Measurements from ENCODE around the gene ZMIZ1. TPM values are rescaled to one million over a fixed set of nuclear protein-coding genes. Genes with fewer than 3 reads are reported as not detected.

Gene ZMIZ1
- total RNA-seq, 1 experiment from 2014 or later, result 28.4 TPM

DNA sequence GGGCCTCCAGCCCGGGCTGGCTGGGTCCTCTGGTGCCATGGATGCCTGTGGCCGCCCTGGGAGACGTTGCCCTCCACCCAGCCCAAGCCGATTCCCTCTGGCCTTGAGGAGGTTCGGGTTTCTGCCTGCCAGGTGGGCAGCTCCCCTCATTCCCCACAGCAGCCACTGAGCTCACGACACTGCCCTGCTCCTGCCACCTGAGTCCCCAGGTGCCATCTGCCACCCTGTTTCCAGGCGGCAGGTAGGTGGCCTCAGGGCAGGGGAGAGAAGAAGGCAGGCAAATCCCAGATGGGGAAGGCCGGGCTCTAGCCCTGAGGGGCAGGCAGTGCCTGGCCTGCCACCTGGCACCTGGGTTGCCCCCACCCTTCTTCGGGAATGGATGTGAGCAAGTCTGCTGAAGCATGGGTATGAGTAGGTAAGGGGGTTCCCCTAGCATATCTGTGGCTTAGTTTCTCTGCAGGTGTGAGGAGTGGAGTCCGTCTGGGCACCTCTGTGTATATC is 186.3 kb downstream of the ZMIZ1 start:
- BruUV-seq (replicated peaks), result no TSS peak
- no peaks in the 10 kb centered on the region for H3K79me2 ChIP-seq (ENCODE audit: insufficient read depth, low read length)
- H3K27me3 ChIP-seq (ENCODE audit: insufficient read depth, low read length), result no peaks in the 10 kb centered on the region
- H3K4me3 ChIP-seq (replicated peaks in 1 of 2; ENCODE audit: low read depth in 1 of 2, low read length in 2 of 2), result no peak overlapping the region
- no peak overlapping the region for H3K27ac ChIP-seq (ENCODE audit: low read depth, low read length)
- ChIA-PET CTCF (no interaction called here), RAD21 (ENCODE audit: low non-redundant PET in 1 of 2, low total read pairs in 2 of 2, uncharacterized antibody in 2 of 2, unreplicated experiment in 2 of 2) (no interaction called here), POLR2A (no interaction called here)
- DNase-seq (ENCODE audit: low read depth, low spot score) (no peak), ATAC-seq (no peak)
- H4K20me1 ChIP-seq (ENCODE audit: insufficient read depth), result no peaks in the 10 kb centered on the region
- no peak overlapping the region for H3K4me2 ChIP-seq (ENCODE audit: low read length)
- H2AFZ ChIP-seq (ENCODE audit: low read depth, low read length, poor library complexity, severe bottlenecking), result no peak overlapping the region
- H3K9me2 ChIP-seq (ENCODE audit: insufficient read depth), result no peaks in the 10 kb centered on the region
- intact Hi-C loops (cut with micrococcal nuclease), result no loop called here
- TF ChIP-seq EZH2phosphoT487 (IDR thresholded peaks at IDR 0.05; ENCODE audit: borderline replicate concordance) (no peak), TCF7L2 (IDR thresholded peaks at IDR 0.05; ENCODE audit: borderline replicate concordance, extremely low read depth, insufficient read depth, insufficient read length) (no peak), SIN3A (IDR thresholded peaks at IDR 0.05; ENCODE audit: low read depth) (no peak), CBX3 (IDR thresholded peaks at IDR 0.05; ENCODE audit: low read depth) (no peak), EZH2 (IDR thresholded peaks at IDR 0.05) (no peak), FOSL1 (IDR thresholded peaks at IDR 0.05; ENCODE audit: low read depth) (no peak), SP1 (IDR thresholded peaks at IDR 0.05; ENCODE audit: low read depth) (no peak), POLR2AphosphoS5 (IDR thresholded peaks at IDR 0.05; ENCODE audit: low read depth, low read length) (no peak), POLR2A (IDR thresholded peaks at IDR 0.05; ENCODE audit: borderline replicate concordance, extremely low read depth, insufficient read depth, insufficient read length) (no peak), EGR1 (IDR thresholded peaks at IDR 0.05; ENCODE audit: low read depth) (no peak), MAX (IDR thresholded peaks at IDR 0.05) (no peak), CEBPB (IDR thresholded peaks at IDR 0.05; ENCODE audit: low read depth) (no peak), ZFX (IDR thresholded peaks at IDR 0.05) (no peak), YY1 (IDR thresholded peaks at IDR 0.05; ENCODE audit: extremely low read depth, insufficient replicate concordance, low read depth, low read length) (no peak)
- TF ChIP-seq, protein P1, sequence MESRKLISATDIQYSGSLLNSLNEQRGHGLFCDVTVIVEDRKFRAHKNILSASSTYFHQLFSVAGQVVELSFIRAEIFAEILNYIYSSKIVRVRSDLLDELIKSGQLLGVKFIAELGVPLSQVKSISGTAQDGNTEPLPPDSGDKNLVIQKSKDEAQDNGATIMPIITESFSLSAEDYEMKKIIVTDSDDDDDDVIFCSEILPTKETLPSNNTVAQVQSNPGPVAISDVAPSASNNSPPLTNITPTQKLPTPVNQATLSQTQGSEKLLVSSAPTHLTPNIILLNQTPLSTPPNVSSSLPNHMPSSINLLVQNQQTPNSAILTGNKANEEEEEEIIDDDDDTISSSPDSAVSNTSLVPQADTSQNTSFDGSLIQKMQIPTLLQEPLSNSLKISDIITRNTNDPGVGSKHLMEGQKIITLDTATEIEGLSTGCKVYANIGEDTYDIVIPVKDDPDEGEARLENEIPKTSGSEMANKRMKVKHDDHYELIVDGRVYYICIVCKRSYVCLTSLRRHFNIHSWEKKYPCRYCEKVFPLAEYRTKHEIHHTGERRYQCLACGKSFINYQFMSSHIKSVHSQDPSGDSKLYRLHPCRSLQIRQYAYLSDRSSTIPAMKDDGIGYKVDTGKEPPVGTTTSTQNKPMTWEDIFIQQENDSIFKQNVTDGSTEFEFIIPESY (IDR thresholded peaks at IDR 0.05; ENCODE audit: extremely low read depth, insufficient replicate concordance, low read length), result no peak
- TF ChIP-seq, protein P2, sequence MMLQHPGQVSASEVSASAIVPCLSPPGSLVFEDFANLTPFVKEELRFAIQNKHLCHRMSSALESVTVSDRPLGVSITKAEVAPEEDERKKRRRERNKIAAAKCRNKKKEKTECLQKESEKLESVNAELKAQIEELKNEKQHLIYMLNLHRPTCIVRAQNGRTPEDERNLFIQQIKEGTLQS (IDR thresholded peaks at IDR 0.05), result no peak
- TF ChIP-seq, protein P3, sequence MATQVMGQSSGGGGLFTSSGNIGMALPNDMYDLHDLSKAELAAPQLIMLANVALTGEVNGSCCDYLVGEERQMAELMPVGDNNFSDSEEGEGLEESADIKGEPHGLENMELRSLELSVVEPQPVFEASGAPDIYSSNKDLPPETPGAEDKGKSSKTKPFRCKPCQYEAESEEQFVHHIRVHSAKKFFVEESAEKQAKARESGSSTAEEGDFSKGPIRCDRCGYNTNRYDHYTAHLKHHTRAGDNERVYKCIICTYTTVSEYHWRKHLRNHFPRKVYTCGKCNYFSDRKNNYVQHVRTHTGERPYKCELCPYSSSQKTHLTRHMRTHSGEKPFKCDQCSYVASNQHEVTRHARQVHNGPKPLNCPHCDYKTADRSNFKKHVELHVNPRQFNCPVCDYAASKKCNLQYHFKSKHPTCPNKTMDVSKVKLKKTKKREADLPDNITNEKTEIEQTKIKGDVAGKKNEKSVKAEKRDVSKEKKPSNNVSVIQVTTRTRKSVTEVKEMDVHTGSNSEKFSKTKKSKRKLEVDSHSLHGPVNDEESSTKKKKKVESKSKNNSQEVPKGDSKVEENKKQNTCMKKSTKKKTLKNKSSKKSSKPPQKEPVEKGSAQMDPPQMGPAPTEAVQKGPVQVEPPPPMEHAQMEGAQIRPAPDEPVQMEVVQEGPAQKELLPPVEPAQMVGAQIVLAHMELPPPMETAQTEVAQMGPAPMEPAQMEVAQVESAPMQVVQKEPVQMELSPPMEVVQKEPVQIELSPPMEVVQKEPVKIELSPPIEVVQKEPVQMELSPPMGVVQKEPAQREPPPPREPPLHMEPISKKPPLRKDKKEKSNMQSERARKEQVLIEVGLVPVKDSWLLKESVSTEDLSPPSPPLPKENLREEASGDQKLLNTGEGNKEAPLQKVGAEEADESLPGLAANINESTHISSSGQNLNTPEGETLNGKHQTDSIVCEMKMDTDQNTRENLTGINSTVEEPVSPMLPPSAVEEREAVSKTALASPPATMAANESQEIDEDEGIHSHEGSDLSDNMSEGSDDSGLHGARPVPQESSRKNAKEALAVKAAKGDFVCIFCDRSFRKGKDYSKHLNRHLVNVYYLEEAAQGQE (IDR thresholded peaks at IDR 0.05; ENCODE audit: low read depth), result no peak
- no peak overlapping the region for H3K9ac ChIP-seq (ENCODE audit: low read length)
- no peaks in the 10 kb centered on the region for H3K9me3 ChIP-seq (ENCODE audit: control insufficient read depth in 1 of 2, insufficient read depth in 1 of 2, low read depth in 1 of 2, low read length in 2 of 2)
- H3K36me3 ChIP-seq (ENCODE audit: control insufficient read depth in 1 of 2, insufficient read depth in 2 of 2, low read length in 2 of 2), result no peaks in the 10 kb centered on the region; a peak in 1 of 4 replicates
- no peaks in the 10 kb centered on the region for H3K4me1 ChIP-seq (ENCODE audit: control insufficient read depth in 1 of 2, insufficient read depth in 2 of 2, low read length in 2 of 2)
